ENCODE data around the gene RGS16. TPM values are rescaled to one million over a fixed set of nuclear protein-coding genes. Genes with fewer than 3 reads are reported as not detected.
A peak's percentile ranks its signal among the peaks of the same experiment; 100 is the strongest.

RGS16 gene
- total and polyA plus RNA-seq, 9 of the 15 experiments (the other 6 are each of a cell fraction or from before 2014, with no cell fraction given), result 0.07 to 0.55 (median 0.36) TPM

DNA sequence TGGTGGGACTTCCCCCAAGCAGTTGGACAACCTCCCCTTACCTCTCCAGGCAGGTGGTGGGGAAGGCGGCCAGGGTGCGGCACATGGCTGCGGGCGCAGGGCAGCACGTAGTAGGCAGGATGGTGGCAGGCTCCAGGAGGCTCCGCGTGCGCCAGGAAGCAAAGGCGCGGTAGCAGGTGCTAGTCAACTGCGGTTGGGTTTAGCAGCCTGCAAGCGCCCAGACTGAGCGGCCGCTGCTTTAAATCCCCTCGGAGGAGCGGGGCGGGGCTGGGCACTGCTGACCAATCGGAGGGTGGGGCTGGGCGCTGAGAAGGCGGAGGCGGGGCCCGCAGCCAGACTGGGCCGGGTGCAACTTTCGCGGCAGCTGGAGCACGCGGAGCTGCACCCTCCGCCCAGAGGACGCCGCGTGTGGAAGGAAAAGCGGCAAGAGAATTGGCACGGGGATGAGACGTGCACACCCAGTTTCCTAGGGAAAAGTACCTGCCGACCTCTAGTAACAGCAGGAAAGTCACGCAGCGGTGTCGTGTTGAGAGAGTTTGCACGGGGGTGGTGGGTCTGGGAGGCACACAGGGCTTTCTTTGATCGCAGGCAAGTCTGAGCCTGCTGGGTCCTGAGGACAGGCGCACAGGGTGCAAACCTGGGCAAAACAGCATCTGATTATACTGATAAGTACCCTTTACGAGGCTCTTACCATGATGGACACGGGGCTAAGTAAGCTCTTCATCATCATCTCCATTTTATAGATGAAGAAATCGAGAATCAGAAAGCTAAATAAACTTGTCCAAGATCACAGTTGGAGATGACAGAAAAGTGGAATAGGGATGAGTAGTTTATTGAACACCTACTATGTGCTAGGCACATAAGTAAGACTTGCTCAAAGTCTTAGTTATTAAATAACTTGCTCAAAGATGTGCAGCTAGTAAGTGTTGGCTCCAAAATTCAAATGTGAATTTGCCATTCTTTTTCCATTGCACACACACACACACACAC lies at the start of gene RGS16 (continued):
- TF ChIP-seq PHB2 (IDR thresholded peaks at IDR 0.05; ENCODE audit: low read depth), result no peak
- TF ChIP-seq, protein P1, sequence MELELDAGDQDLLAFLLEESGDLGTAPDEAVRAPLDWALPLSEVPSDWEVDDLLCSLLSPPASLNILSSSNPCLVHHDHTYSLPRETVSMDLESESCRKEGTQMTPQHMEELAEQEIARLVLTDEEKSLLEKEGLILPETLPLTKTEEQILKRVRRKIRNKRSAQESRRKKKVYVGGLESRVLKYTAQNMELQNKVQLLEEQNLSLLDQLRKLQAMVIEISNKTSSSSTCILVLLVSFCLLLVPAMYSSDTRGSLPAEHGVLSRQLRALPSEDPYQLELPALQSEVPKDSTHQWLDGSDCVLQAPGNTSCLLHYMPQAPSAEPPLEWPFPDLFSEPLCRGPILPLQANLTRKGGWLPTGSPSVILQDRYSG (tag; conservative IDR thresholded peaks at IDR 0.05; ENCODE audit: low read depth), result no peak
- TF ChIP-seq SMC3 (conservative IDR thresholded peaks at IDR 0.05; ENCODE audit: insufficient read depth, low read depth, low read length), result no peak
- TF ChIP-seq, protein P2, sequence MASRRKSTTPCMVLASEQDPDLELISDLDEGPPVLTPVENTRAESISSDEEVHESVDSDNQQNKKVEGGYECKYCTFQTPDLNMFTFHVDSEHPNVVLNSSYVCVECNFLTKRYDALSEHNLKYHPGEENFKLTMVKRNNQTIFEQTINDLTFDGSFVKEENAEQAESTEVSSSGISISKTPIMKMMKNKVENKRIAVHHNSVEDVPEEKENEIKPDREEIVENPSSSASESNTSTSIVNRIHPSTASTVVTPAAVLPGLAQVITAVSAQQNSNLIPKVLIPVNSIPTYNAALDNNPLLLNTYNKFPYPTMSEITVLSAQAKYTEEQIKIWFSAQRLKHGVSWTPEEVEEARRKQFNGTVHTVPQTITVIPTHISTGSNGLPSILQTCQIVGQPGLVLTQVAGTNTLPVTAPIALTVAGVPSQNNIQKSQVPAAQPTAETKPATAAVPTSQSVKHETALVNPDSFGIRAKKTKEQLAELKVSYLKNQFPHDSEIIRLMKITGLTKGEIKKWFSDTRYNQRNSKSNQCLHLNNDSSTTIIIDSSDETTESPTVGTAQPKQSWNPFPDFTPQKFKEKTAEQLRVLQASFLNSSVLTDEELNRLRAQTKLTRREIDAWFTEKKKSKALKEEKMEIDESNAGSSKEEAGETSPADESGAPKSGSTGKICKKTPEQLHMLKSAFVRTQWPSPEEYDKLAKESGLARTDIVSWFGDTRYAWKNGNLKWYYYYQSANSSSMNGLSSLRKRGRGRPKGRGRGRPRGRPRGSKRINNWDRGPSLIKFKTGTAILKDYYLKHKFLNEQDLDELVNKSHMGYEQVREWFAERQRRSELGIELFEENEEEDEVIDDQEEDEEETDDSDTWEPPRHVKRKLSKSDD (conservative IDR thresholded peaks at IDR 0.05; ENCODE audit: low read length), result no peak
- TF ChIP-seq HDAC1 (IDR thresholded peaks at IDR 0.05), result peak in 1 of 2 experiments; percentile 74; a peak in 2 of 4 replicates
- TF ChIP-seq ZNF197 (CRISPR knock-in tag; IDR thresholded peaks at IDR 0.05; ENCODE audit: low read depth), result no peak
- no peak for TF ChIP-seq COPS2 (conservative IDR thresholded peaks at IDR 0.05)
- no peak for TF ChIP-seq NCOR1 (IDR thresholded peaks at IDR 0.05)
- TF ChIP-seq SNRNP70 (optimal IDR thresholded peaks at IDR 0.05; ENCODE audit: low read depth, low read length), result no peak
- no peak for TF ChIP-seq CBX1 (IDR thresholded peaks at IDR 0.05; ENCODE audit: low read depth)
- no peak for TF ChIP-seq ZFX (CRISPR knock-in tag; IDR thresholded peaks at IDR 0.05)
- TF ChIP-seq ZNF609 (CRISPR knock-in tag; IDR thresholded peaks at IDR 0.05; ENCODE audit: borderline replicate concordance), result no peak
- no peak; the same call in 1 of the 2 replicates for TF ChIP-seq JUN (IDR thresholded peaks at IDR 0.05; ENCODE audit: borderline replicate concordance, low read depth, low read length)
- TF ChIP-seq JUN (CRISPR knock-in tag; IDR thresholded peaks at IDR 0.05; ENCODE audit: borderline replicate concordance), result no peak
- TF ChIP-seq C11orf30 (IDR thresholded peaks at IDR 0.05; ENCODE audit: low read depth), result no peak
- TF ChIP-seq ZNF449 (CRISPR knock-in tag; IDR thresholded peaks at IDR 0.05), result no peak
- no peak for TF ChIP-seq MXI1 (IDR thresholded peaks at IDR 0.05; ENCODE audit: low read depth, low read length)

Data from K562 (cell line).